Stimulated activated CD4-positive, alpha-beta T cell treated with anti-CD3 and anti-CD28 coated beads, Interleukin-1b, Interleukin-23, amount 100 ng/mL, for 1 hour (primary cell): ENCODE measurements around the gene S100A4.
"Not testable (repeated sequence)": the region's sequence is repeated elsewhere in the genome, so short reads cannot be mapped to it uniquely, and the experiment has no call there.

Source experiments
- DNase-seq, 2 donors: peaks; one replicate each; pipeline ENCODE4 v3.0.0-alpha.2; 2020; ENCODE audit warnings: low read depth in 2 of 2

The S100A4 gene

GRCh38 chr1:153533689-153534201 lies 11.9 kb downstream of the S100A4 start:
- DNase-seq, result no peak

GRCh38 chr1:153532769-153533599 lies 12.6 kb downstream of the S100A4 start:
- DNase-seq, result peak; percentile 56

- no peak for DNase-seq
Observed at GRCh38 chr1:153532181-153532580, 13.4 kb downstream of the S100A4 start.

GRCh38 chr1:153531638-153532037 lies 14.0 kb downstream of the S100A4 start:
- no peak for DNase-seq

GRCh38 chr1:153527683-153528040 lies 17.9 kb downstream of the S100A4 start:
- DNase-seq, result no peak

GRCh38 chr1:153527023-153527682 lies 18.5 kb downstream of the S100A4 start:
- DNase-seq, result no peak

GRCh38 chr1:153526132-153526543 lies 19.5 kb downstream of the S100A4 start:
- DNase-seq, result no peak

- no peak for DNase-seq
Observed at GRCh38 chr1:153525088-153525728, 20.4 kb downstream of the S100A4 start.

GRCh38 chr1:153522353-153523048 lies 23.1 kb downstream of the S100A4 start:
- DNase-seq, result not testable (repeated sequence)

GRCh38 chr1:153521808-153522207 lies 23.8 kb downstream of the S100A4 start:
- not testable (repeated sequence) for DNase-seq

GRCh38 chr1:153520818-153521476 lies 24.7 kb downstream of the S100A4 start:
- DNase-seq, result no peak

GRCh38 chr1:153520137-153520691 lies 25.4 kb downstream of the S100A4 start:
- DNase-seq, result not testable (repeated sequence)

GRCh38 chr1:153519242-153519641 lies 26.4 kb downstream of the S100A4 start:
- no peak for DNase-seq

GRCh38 chr1:153515504-153516394 lies 29.9 kb downstream of the S100A4 start:
- DNase-seq, result no peak

- DNase-seq, result no peak
Observed at GRCh38 chr1:153513666-153514065, 31.9 kb downstream of the S100A4 start.

GRCh38 chr1:153513023-153513422 lies 32.6 kb downstream of the S100A4 start:
- DNase-seq, result no peak

- DNase-seq, result peak; percentile 53 to 70
Observed at GRCh38 chr1:153510984-153511410, 34.6 kb downstream of the S100A4 start.

GRCh38 chr1:153509729-153510354 lies 35.8 kb downstream of the S100A4 start:
- DNase-seq, result peak in 1 of 2 donors; percentile 51

- DNase-seq, result no peak
Observed at GRCh38 chr1:153509036-153509435, 36.6 kb downstream of the S100A4 start.
